Gastroesophageal sphincter (tissue), 4 donors: Measurements from ENCODE around the gene CATSPERZ. TPM values are rescaled to one million over a fixed set of nuclear protein-coding genes. Genes with fewer than 3 reads are reported as not detected.

Experiments used
- ATAC-seq: fragments of 150-250 bp; one replicate; pipeline ENCODE4 v1.9.1; 2016; ENCODE audit warnings: mild to moderate bottlenecking, moderate library complexity
- H3K27ac ChIP-seq, 4 donors: fragments of 200-600 bp; sonication (generic) in 3 of 4; 1 replicate in 3 of 4; 2 replicates in 1 of 4; pipeline ENCODE4 v1.5.1; 2016 to 2019
- H3K27me3 ChIP-seq: fragments of 200-600 bp; sonication (generic); one replicate; pipeline ENCODE4 v1.5.1; 2019
- H3K36me3 ChIP-seq, 2 donors: fragments of 200-600 bp; sonication (generic); one replicate each; pipeline ENCODE4 v1.5.1; 2019; ENCODE audit warnings: control low read depth in 1 of 2
- H3K4me1 ChIP-seq, 3 donors: fragments of 200-600 bp; sonication (generic); 1 replicate in 2 of 3; 2 replicates in 1 of 3; pipeline ENCODE4 v1.5.1; 2016 to 2019; ENCODE audit warnings: control low read depth in 2 of 3
- H3K4me3 ChIP-seq, 2 donors: fragments of 200-600 bp; sonication (generic); one replicate each; pipeline ENCODE4 v1.5.1; 2019; ENCODE audit warnings: mild to moderate bottlenecking in 1 of 2, moderate library complexity in 1 of 2
- H3K9me3 ChIP-seq, 3 donors: fragments of 200-600 bp; sonication (generic); one replicate each; pipeline ENCODE4 v1.5.1; 2017 to 2019; ENCODE audit warnings: control low read depth in 2 of 3
- CTCF ChIP-seq, 4 experiments: fragments of 200-600 bp in 2 of 4; fragments of 450-650 bp in 2 of 4; sonication (generic) in 1 of 4; IDR thresholded peaks; one replicate each; pipeline ENCODE4 v1.5.1; 2017 to 2019; ENCODE audit warnings: antibody characterized with exemption in 4 of 4, mild to moderate bottlenecking in 2 of 4, moderate library complexity in 2 of 4
- EP300 ChIP-seq: sonication (generic); formaldehyde crosslinking; IDR thresholded peaks from one replicate; pipeline ENCODE4 v1.6.1; 2017; ENCODE audit warnings: antibody characterized with exemption, mild to moderate bottlenecking
- POLR2A ChIP-seq, 2 donors: fragments of 450-650 bp; IDR thresholded peaks; one replicate each; pipeline ENCODE4 v1.6.1; 2017; ENCODE audit warnings: antibody characterized with exemption in 2 of 2, mild to moderate bottlenecking in 2 of 2, moderate library complexity in 1 of 2
- POLR2AphosphoS5 ChIP-seq: sonication (generic); formaldehyde crosslinking; IDR thresholded peaks from one replicate; pipeline ENCODE4 v1.6.1; 2017; ENCODE audit warnings: antibody characterized with exemption
- WGBS, 2 donors: methylation state at CpG; one replicate each; pipeline ENCODE4 v1.1.5; 2018; ENCODE audit warnings: low coverage in 1 of 2; 5-methylcytosine and 5-hydroxymethylcytosine counted together
- total RNA-seq, 4 donors: library from RNA; depleted of rRNA; stranded (reverse); fragments of >200 nt; gene quantifications; one replicate each; pipeline ENCODE4 v1.1.0, GENCODE V29; 2016

Gene CATSPERZ
- total RNA-seq, 4 donors from 2014 or later: not detected

- H3K9me3 ChIP-seq: no peaks in the 10 kb centered on the region
- peaks cover 17% of the 10 kb centered on the region for H3K27me3 ChIP-seq
- TF ChIP-seq POLR2AphosphoS5 (no peak), EP300 (no peak), CTCF (IDR thresholded peaks at IDR 0.05) (no peak), POLR2A (IDR thresholded peaks at IDR 0.05) (no peak)
- peak overlapping the region; percentile 87 to 97 (median 94) for H3K27ac ChIP-seq
- WGBS, 2 donors: 67 to 87% methylated on average over 3 to 13 of the region's 40 CpGs
- peak overlapping the region; percentile 72 for H3K4me3 ChIP-seq
- peaks cover 0 to 41% of the 10 kb centered on the region in 2 donors for H3K36me3 ChIP-seq
- ATAC-seq: no peak
- peaks cover 0 to 57% (median 25%) of the 10 kb centered on the region in 3 donors for H3K4me1 ChIP-seq
Measured at GRCh38 chr11:64285885-64286800, 14.0 kb upstream of the CATSPERZ start.

GRCh38 chr11:64286801-64287159 is 13.4 kb upstream of the CATSPERZ start:
- no peak overlapping the region for H3K27ac ChIP-seq
- peaks cover 0 to 35% of the 10 kb centered on the region in 2 donors for H3K36me3 ChIP-seq
- ATAC-seq: no peak
- no peak overlapping the region for H3K4me3 ChIP-seq
- TF ChIP-seq POLR2A (IDR thresholded peaks at IDR 0.05): no peak
- no peak for TF ChIP-seq POLR2AphosphoS5
- WGBS, 2 donors: 81% methylated on average over 3 of the region's 9 CpGs; no CpG with 5 or more reads in 1 of the 2 donors
- peaks cover 23% of the 10 kb centered on the region for H3K27me3 ChIP-seq
- peaks cover 0 to 57% (median 30%) of the 10 kb centered on the region in 3 donors for H3K4me1 ChIP-seq
- H3K9me3 ChIP-seq: no peaks in the 10 kb centered on the region

- H3K9me3 ChIP-seq: no peaks in the 10 kb centered on the region
- peaks cover 34% of the 10 kb centered on the region for H3K27me3 ChIP-seq
- H3K36me3 ChIP-seq: peaks cover 0 to 25% of the 10 kb centered on the region in 2 donors
- WGBS, 2 donors: 100% methylated on average over 2 to 5 of the region's 33 CpGs
- H3K27ac ChIP-seq: no peak overlapping the region
- ATAC-seq: no peak
- no peak for TF ChIP-seq POLR2AphosphoS5
- no peak for TF ChIP-seq EP300
- no peak for TF ChIP-seq CTCF (IDR thresholded peaks at IDR 0.05)
- no peak for TF ChIP-seq POLR2A (IDR thresholded peaks at IDR 0.05)
- H3K4me1 ChIP-seq: peaks cover 0 to 57% (median 38%) of the 10 kb centered on the region in 3 donors
- H3K4me3 ChIP-seq: no peak overlapping the region
Measured at GRCh38 chr11:64287676-64288352, 12.3 kb upstream of the CATSPERZ start.

- Histone ChIP-seq H3K27me3 (peaks cover 39% of the 10 kb centered on the region), H3K9me3 (no peaks in the 10 kb centered on the region), H3K27ac (no peak overlapping the region), H3K4me3 (no peak overlapping the region), H3K4me1 (peaks cover 0 to 52% (median 34%) of the 10 kb centered on the region in 3 donors), H3K36me3 (peaks cover 0 to 25% of the 10 kb centered on the region in 2 donors)
- ATAC-seq: no peak
- 100% methylated on average over 1 of the region's 9 CpGs for WGBS, 2 donors
- TF ChIP-seq POLR2AphosphoS5: no peak
- TF ChIP-seq POLR2A (IDR thresholded peaks at IDR 0.05): no peak
- TF ChIP-seq EP300: no peak
- no peak for TF ChIP-seq CTCF (IDR thresholded peaks at IDR 0.05)
Measured at GRCh38 chr11:64288353-64288750, 11.8 kb upstream of the CATSPERZ start.

- 74% methylated on average over 3 of the region's 13 CpGs; no CpG with 5 or more reads in 1 of the 2 donors for WGBS, 2 donors
- Histone ChIP-seq H3K36me3 (peaks cover 0 to 25% of the 10 kb centered on the region in 2 donors), H3K9me3 (no peaks in the 10 kb centered on the region), H3K4me1 (peaks cover 0 to 44% (median 27%) of the 10 kb centered on the region in 3 donors), H3K27ac (no peak overlapping the region), H3K4me3 (no peak overlapping the region), H3K27me3 (peaks cover 46% of the 10 kb centered on the region)
- no peak for TF ChIP-seq POLR2AphosphoS5
- TF ChIP-seq EP300: no peak
- no peak for TF ChIP-seq CTCF (IDR thresholded peaks at IDR 0.05)
- no peak for TF ChIP-seq POLR2A (IDR thresholded peaks at IDR 0.05)
- no peak for ATAC-seq
Measured at GRCh38 chr11:64289002-64289564, 11.1 kb upstream of the CATSPERZ start.
